GM21381 (cell line): ENCODE data around the gene HTR2B.
"Not testable (repeated sequence)": the region's sequence is repeated elsewhere in the genome, so short reads cannot be mapped to it uniquely, and the experiment has no call there.

ENCODE experiments used
- ATAC-seq: cut with Tn5 transposase; IDR thresholded peaks from one replicate; pipeline ENCODE4 v1.9.1; 2021; ENCODE audit warnings: mild to moderate bottlenecking, moderate library complexity; ENCODE audit not compliant: unreplicated experiment

The HTR2B gene

DNA sequence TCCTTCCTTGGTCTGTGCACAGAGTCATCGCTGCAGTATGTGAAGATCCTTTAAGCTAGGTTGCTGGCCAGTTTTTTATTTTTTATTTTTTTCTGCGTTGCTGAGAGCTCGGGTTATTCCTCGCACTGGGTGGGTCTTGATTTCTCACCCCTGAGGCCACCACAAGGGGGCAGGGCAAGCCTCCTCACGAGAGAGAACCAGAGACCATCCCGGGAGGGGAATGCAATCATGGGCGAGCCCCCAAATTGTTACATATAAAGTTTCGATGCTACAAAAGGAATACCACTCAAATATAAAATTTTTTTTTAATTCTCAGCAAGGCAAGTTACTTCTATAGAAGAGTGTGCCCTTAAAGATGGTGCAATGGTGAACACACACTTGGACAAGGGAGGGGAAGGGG, 24.9 kb downstream of the HTR2B start:
- ATAC-seq, result no peak

GRCh38 chr2:231094736-231095346, 30.0 kb downstream of the HTR2B start:
- ATAC-seq, result no peak

- ATAC-seq, result no peak
Observed at GRCh38 chr2:231093933-231094332, 30.9 kb downstream of the HTR2B start.

DNA sequence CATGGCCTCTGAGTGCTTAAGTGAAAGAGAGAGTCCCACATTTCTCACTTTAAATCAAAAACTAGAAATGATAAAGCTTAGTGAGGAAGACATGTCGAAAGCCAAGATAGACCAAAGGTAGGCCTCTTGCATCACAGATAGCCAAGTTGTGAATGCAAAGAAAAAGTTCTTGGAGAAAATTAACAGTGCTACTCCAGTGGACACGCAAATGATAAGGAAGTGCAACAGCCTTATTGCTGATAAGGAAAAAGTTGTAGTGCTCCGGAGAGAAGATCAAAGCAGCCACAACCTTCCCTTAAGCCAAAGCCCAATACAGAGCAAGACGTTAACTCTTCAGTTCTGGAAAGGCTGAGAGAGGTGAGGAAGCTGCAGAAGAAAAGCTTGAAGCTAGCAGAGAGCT, 36.1 kb downstream of the HTR2B start:
- no peak for ATAC-seq

- ATAC-seq, result no peak
Observed at GRCh38 chr2:231084565-231084964, 40.3 kb downstream of the HTR2B start.

- ATAC-seq, result no peak
Observed at GRCh38 chr2:231069379-231070054, 55.3 kb downstream of the HTR2B start.

GRCh38 chr2:231068525-231069222, 56.2 kb downstream of the HTR2B start:
- no peak for ATAC-seq

DNA sequence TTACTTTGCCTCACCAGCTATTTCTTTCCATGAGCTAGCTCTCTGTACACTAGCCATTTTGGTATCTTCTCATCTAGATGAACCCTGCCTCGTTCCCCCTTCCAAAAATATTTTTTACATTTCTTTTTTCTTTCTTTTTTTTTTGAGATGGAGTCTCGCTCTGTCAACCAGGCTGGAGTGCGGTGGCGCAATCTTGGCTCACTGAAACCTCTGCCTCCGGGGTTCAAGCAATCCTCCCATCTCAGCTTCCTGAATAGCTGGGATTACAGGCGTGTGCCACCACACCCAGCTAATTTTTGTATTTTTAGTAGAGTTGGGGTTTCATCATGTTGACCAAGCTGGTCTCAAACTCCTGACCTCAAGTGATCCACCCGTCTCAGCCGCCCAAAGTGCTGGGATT, 57.3 kb downstream of the HTR2B start:
- ATAC-seq, result not testable (repeated sequence)

DNA sequence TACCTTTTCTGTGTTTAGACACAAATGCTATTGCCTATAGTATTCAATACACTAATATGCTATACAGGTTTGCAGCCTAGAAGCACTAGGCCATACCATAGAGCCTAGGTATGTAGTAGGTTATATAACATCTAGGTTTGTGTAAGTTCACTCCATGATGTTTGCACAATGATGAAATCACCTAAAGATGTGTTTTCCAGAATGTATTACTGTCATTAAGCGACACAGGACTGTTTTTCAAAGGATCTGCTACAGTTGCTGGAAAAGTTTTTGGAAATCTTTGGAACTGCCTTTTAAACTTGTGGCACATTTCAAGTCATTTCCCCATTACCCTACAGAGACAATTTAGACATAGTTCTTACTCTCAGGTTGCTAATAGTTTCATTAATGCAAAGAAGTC, 58.9 kb downstream of the HTR2B start:
- ATAC-seq, result no peak

- ATAC-seq, result no peak
Observed at GRCh38 chr2:231063347-231063746, 61.5 kb downstream of the HTR2B start.

DNA sequence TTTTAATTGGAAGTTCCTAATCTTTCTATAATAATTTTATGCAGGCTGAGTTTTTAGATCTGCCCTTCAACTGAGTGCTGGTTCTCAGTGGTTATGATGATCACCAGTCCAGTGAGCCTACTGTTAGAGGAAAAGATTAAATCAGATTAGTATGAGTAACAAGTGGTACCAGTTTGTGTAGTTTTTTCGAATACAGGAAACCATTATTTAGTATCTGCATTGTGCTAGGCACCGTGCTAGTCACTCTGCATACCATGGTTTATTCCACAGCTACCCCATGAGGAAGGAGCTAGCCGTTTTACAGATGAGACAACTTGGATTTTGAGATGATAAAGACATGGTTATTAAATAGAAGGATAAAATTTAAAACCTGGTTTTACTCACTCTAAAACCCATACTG, 62.1 kb downstream of the HTR2B start:
- ATAC-seq, result no peak

DNA sequence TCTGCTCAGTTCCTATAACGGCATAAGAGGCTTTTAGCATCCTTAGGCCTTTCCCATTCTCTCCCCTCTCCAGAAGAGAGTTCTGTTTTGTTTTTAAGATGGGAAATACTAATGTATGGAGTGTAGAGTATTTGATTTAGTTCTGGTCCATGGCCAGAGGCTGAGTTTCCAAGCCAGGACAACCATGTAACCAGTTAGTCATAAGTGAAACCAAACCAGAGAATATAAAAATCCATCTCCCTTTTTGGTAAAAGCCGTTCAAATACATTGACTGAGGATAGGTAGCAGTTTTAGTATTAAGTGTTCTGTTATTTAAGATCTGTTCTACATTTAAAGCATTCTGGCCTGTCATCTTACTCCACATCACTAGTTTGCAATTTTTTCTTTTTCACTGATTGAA, 65.1 kb downstream of the HTR2B start:
- ATAC-seq, result no peak

DNA sequence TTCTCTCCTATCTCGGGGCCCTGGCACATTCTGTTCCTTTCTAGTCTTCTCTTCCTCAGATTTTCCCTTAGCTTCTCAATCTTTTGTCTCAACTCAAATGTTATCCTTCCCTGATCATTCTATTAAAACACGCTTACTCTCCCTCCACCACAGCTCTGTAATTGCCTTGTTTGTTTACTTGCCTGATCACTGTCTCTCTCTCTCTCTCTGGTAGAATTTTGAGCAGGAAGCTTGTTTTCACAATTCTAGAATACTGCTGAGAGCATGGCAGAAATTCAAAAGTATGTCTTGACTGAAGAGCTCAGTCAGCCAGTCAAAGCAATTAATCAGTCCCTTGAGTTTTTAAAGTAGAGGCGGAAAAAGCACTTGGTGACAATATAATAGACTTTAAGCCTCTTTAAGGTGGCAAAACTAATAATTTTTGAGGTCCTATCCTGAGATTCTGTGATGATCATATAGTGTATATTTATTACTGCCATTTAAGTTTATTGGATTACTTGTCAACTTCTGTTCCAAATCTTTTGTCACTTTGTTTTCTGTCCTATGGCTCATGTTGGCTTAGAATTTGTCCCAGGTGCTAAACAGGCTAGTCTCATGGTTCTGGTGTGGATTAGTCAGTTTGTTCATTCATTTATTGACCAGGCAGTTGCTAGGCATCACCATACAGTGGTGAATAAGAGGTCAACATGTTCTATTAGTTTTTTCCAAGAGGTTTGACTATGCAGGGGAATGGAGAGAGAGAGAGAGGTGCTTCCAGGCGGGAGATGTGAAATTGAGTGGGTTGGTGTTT, 65.9 kb downstream of the HTR2B start:
- no peak for ATAC-seq
